K562 (cell line): ENCODE data around the gene FKBP8. TPM values are rescaled to one million over a fixed set of nuclear protein-coding genes. Genes with fewer than 3 reads are reported as not detected.

Experiments used
- CBX2 ChIP-seq: fragments of 200-600 bp; sonication (generic); IDR thresholded peaks from one replicate; pipeline ENCODE4 v1.6.1; 2012; ENCODE audit warnings: mild to moderate bottlenecking, low read length, inconsistent platforms; ENCODE audit not compliant: insufficient read depth, poor library complexity, severe bottlenecking
- HLTF ChIP-seq: fragments of 450-650 bp; IDR thresholded peaks from 2 replicates; pipeline ENCODE4 v1.6.1; 2016
- LCOR ChIP-seq: sonication (generic); formaldehyde crosslinking; IDR thresholded peaks from 2 replicates; pipeline ENCODE4 v1.8.0; 2022; ENCODE audit warnings: mild to moderate bottlenecking, missing genetic modification reagents
- MTA2 ChIP-seq: fragments of 450-650 bp; IDR thresholded peaks from 2 replicates; pipeline ENCODE4 v1.6.1; 2016; ENCODE audit warnings: low read depth
- NCOA4 ChIP-seq: fragments of 450-650 bp; IDR thresholded peaks from 2 replicates; pipeline ENCODE4 v1.6.1; 2018; ENCODE audit warnings: mild to moderate bottlenecking; ENCODE audit not compliant: partially characterized antibody
- NFRKB ChIP-seq: fragments of 450-650 bp; IDR thresholded peaks from 2 replicates; pipeline ENCODE4 v1.6.1; 2016; ENCODE audit warnings: low read depth
- NR2C1 ChIP-seq, 2 experiments: fragments of 450-650 bp; IDR thresholded peaks; 2 replicates each; pipeline ENCODE4 v1.6.1; 2017; ENCODE audit warnings: mild to moderate bottlenecking in 2 of 2, antibody characterized with exemption in 1 of 2, inconsistent platforms in 1 of 2, missing compliant biosample characterization in 1 of 2, missing genetic modification characterization in 1 of 2
- SMAD3 ChIP-seq: fragments of 450-650 bp; formaldehyde crosslinking; conservative IDR thresholded peaks from 2 replicates; pipeline ENCODE4 v1.4.0; 2020; ENCODE audit warnings: mild to moderate bottlenecking
- SMAD4 ChIP-seq: fragments of 250-450 bp; sonication (Bioruptor Pico); conservative IDR thresholded peaks from 2 replicates; pipeline ENCODE4 v1.8.0; 2021; ENCODE audit warnings: inconsistent platforms, mild to moderate bottlenecking, moderate library complexity
- SOX6 ChIP-seq: fragments of 450-650 bp; IDR thresholded peaks from 2 replicates; pipeline ENCODE4 v1.6.1; 2014; ENCODE audit warnings: mild to moderate bottlenecking
- SPI1 ChIP-seq: IDR thresholded peaks from 2 replicates; pipeline ENCODE4 v1.6.1; 2011; ENCODE audit warnings: low read depth, low read length, control low read depth, borderline replicate concordance
- ZHX1 ChIP-seq: fragments of 150-350 bp; conservative IDR thresholded peaks from 2 replicates; pipeline ENCODE4 v1.6.1; 2014; ENCODE audit warnings: low read length
- polyA plus RNA-seq, 8 experiments: library from polyadenylated mRNA; depleted of rRNA in 4 of 8; stranded (reverse) in 5 of 8; unstranded in 3 of 8; fragments of >200 nt; fragmentation: Nextera tagmentation in 2 of 8; fragmentation: Illumina TruSeq in 1 of 8; extraction: Ambion mirVana in 2 of 8; extraction: Trizol in 1 of 8; gene quantifications; 2 replicates each; pipeline versions ENCODE4 v1.2.1 to v1.2.3, GENCODE V29; 2011 to 2014; ENCODE audit warnings: inconsistent platforms in 1 of 8, missing spikeins in 1 of 8
- total RNA-seq, 7 experiments: library from RNA; depleted of rRNA in 6 of 7; stranded (reverse); fragments of >200 nt in 6 of 7; fragmentation: Illumina TruSeq in 2 of 7; extraction: Trizol in 2 of 7; gene quantifications; 2 replicates each; pipeline versions ENCODE4 v1.2.1 to v1.2.3, GENCODE V29; 2011 to 2021; ENCODE audit warnings: low replicate concordance in 1 of 7
- TF ChIP-seq, protein P1 (sequence below): fragments of 450-650 bp; formaldehyde crosslinking; IDR thresholded peaks from 2 replicates; pipeline ENCODE4 v1.4.0; 2022; ENCODE audit warnings: missing genetic modification characterization
- TF ChIP-seq, protein P2 (sequence below): IDR thresholded peaks from 3 replicates; pipeline ENCODE4 v1.6.1; 2011; ENCODE audit warnings: borderline replicate concordance, mild to moderate bottlenecking; ENCODE audit not compliant: insufficient read length, insufficient read depth

FKBP8 gene
- total and polyA plus RNA-seq, 9 of the 15 experiments (the other 6 are each of a cell fraction or from before 2014, with no cell fraction given) = 0.46 to 236 (median 104) TPM

GRCh38 chr19:18519962-18520847 lies 23.2 kb downstream of the FKBP8 start (continued):
- TF ChIP-seq, protein P1, sequence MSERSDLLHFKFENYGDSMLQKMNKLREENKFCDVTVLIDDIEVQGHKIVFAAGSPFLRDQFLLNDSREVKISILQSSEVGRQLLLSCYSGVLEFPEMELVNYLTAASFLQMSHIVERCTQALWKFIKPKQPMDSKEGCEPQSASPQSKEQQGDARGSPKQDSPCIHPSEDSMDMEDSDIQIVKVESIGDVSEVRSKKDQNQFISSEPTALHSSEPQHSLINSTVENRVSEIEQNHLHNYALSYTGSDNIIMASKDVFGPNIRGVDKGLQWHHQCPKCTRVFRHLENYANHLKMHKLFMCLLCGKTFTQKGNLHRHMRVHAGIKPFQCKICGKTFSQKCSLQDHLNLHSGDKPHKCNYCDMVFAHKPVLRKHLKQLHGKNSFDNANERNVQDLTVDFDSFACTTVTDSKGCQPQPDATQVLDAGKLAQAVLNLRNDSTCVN (CRISPR knock-in tag) = no peak
- TF ChIP-seq CBX2 (no peak), NFRKB (no peak), SMAD4 (no peak), MTA2 (no peak), NR2C1 (IDR thresholded peaks at IDR 0.05) (no peak), NR2C1 (tag; IDR thresholded peaks at IDR 0.05) (no peak), NCOA4 (no peak), ZHX1 (no peak), SMAD3 (CRISPR knock-in tag) (no peak), SPI1 (no peak), HLTF (no peak), LCOR (no peak), SOX6 (0 out of 2 replicates have a peak, but pooled peaks have one; percentile 9)
- TF ChIP-seq, protein P2, sequence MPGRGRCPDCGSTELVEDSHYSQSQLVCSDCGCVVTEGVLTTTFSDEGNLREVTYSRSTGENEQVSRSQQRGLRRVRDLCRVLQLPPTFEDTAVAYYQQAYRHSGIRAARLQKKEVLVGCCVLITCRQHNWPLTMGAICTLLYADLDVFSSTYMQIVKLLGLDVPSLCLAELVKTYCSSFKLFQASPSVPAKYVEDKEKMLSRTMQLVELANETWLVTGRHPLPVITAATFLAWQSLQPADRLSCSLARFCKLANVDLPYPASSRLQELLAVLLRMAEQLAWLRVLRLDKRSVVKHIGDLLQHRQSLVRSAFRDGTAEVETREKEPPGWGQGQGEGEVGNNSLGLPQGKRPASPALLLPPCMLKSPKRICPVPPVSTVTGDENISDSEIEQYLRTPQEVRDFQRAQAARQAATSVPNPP = no peak
